NCI-H2081 treated with DMSO at 0.1 percent for 48 hours (cell line): ENCODE data around the gene PNCK.

Experiments used
- DNase-seq: peaks from one replicate; lab custom pipeline; 2025; lab: John Stamatoyannopoulos, UW

PNCK gene

GRCh38 chrX:153626863-153627674 lies 46.5 kb downstream of the PNCK start:
- no peak for DNase-seq

GRCh38 chrX:153626025-153626633 lies 47.5 kb downstream of the PNCK start:
- DNase-seq, result no peak

- no peak for DNase-seq
These were observed 48.2 kb downstream of the PNCK start for GRCh38 chrX:153625271-153626024.

- no peak for DNase-seq
These were observed 49.2 kb downstream of the PNCK start for GRCh38 chrX:153624196-153625091.

GRCh38 chrX:153623310-153624029 lies 50.1 kb downstream of the PNCK start:
- no peak for DNase-seq

- no peak for DNase-seq
These were observed 50.8 kb downstream of the PNCK start for GRCh38 chrX:153622661-153623309.

GRCh38 chrX:153621949-153622598 lies 51.5 kb downstream of the PNCK start:
- no peak for DNase-seq

- DNase-seq, result no peak
These were observed 53.0 kb downstream of the PNCK start for GRCh38 chrX:153620576-153620975.
